ENCODE data around the gene ZCCHC7.
"Not testable (repeated sequence)": the region's sequence is repeated elsewhere in the genome, so short reads cannot be mapped to it uniquely, and the experiment has no call there.

DNA sequence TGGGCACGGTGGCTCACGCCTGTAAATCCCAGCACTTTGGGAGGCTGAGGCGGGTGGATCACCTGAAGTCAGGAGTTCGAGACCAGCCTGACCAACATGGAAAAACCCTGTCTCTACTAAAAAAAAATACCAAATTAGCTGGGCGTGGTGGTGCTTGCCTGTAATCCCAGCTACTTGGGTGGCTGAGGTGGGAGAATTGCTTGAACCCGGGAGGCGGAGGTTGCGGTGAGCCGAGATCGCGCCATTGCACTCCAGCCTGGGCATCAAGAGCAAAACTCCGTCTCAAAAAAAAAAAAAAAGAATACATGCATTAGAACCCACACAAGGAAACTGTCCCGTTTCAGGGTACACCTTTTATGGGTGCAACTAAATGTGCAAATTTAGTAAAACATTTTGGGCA is 70.4 kb downstream of the ZCCHC7 start:
- not testable (repeated sequence) for TF ChIP-seq EZH2 (IDR thresholded peaks at IDR 0.05; ENCODE audit: low read depth, unreplicated experiment); EZH2phosphoT487 (IDR thresholded peaks at IDR 0.05; ENCODE audit: unreplicated experiment); POLR2AphosphoS5 (IDR thresholded peaks at IDR 0.05; ENCODE audit: low read depth)
